Ovary (tissue), 3 donors: Measurements from ENCODE around the gene ALDH3B2.

Experiments
- CTCF ChIP-seq, 3 donors: fragments of 450-650 bp in 2 of 3; fragments of 200-600 bp in 1 of 3; IDR thresholded peaks; one replicate each; pipeline versions ENCODE4 v1.5.1 to v1.8.0; 2016 to 2022; ENCODE audit warnings: antibody characterized with exemption in 3 of 3, mild to moderate bottlenecking in 1 of 3
- EP300 ChIP-seq: sonication (generic); formaldehyde crosslinking; IDR thresholded peaks from one replicate; pipeline ENCODE4 v1.6.1; 2017; ENCODE audit warnings: antibody characterized with exemption
- POLR2A ChIP-seq: fragments of 450-650 bp; IDR thresholded peaks from one replicate; pipeline ENCODE4 v1.6.1; 2017; ENCODE audit warnings: antibody characterized with exemption, mild to moderate bottlenecking, moderate library complexity
- donor health status: DM: no; HTN: no; CAD: no.

GRCh38 chr11:67656278-67656922, 18.0 kb downstream of the ALDH3B2 start:
- TF ChIP-seq CTCF (IDR thresholded peaks at IDR 0.05) (no peak), POLR2A (no peak), EP300 (no peak)
